HG03558 (cell line): ENCODE data around the gene CYTH1.

ENCODE experiments used
- ATAC-seq: cut with Tn5 transposase; IDR thresholded peaks from one replicate; pipeline ENCODE4 v1.9.1; 2021; ENCODE audit warnings: moderate number of reproducible peaks; ENCODE audit not compliant: unreplicated experiment; ENCODE audit errors: extremely low read depth

CYTH1 gene

GRCh38 chr17:78718575-78719208 lies 63.4 kb downstream of the CYTH1 start:
- ATAC-seq = no peak

- no peak for ATAC-seq
Observed at GRCh38 chr17:78717431-78717980, 64.6 kb downstream of the CYTH1 start.

GRCh38 chr17:78716814-78717393 lies 65.2 kb downstream of the CYTH1 start:
- no peak for ATAC-seq

GRCh38 chr17:78716292-78716691 lies 65.8 kb downstream of the CYTH1 start:
- ATAC-seq = no peak

- no peak for ATAC-seq
Observed at GRCh38 chr17:78715876-78716275, 66.2 kb downstream of the CYTH1 start.

GRCh38 chr17:78715000-78715771 lies 66.9 kb downstream of the CYTH1 start:
- no peak for ATAC-seq

- ATAC-seq = no peak
Observed at GRCh38 chr17:78714534-78714933, 67.5 kb downstream of the CYTH1 start.

GRCh38 chr17:78712043-78712442 lies 70.0 kb downstream of the CYTH1 start:
- no peak for ATAC-seq

- ATAC-seq = no peak
Observed at GRCh38 chr17:78710607-78711006, 71.5 kb downstream of the CYTH1 start.

- no peak for ATAC-seq
Observed at GRCh38 chr17:78709751-78710181, 72.3 kb downstream of the CYTH1 start.

GRCh38 chr17:78709119-78709681 lies 72.9 kb downstream of the CYTH1 start:
- ATAC-seq = no peak

GRCh38 chr17:78708510-78708973 lies 73.5 kb downstream of the CYTH1 start:
- no peak for ATAC-seq

- ATAC-seq = no peak
Observed at GRCh38 chr17:78707923-78708322, 74.2 kb downstream of the CYTH1 start.

- ATAC-seq = no peak
Observed at GRCh38 chr17:78707016-78707415, 75.1 kb downstream of the CYTH1 start.

GRCh38 chr17:78706271-78706915 lies 75.7 kb downstream of the CYTH1 start:
- no peak for ATAC-seq

GRCh38 chr17:78705071-78705470 lies 77.0 kb downstream of the CYTH1 start:
- no peak for ATAC-seq

GRCh38 chr17:78704594-78704993 lies 77.5 kb downstream of the CYTH1 start:
- no peak for ATAC-seq

- ATAC-seq = no peak
Observed at GRCh38 chr17:78697554-78698343, 84.3 kb downstream of the CYTH1 start.

GRCh38 chr17:78697122-78697521 lies 85.0 kb downstream of the CYTH1 start:
- no peak for ATAC-seq
